AG04450 (cell line): Measurements from ENCODE around the gene ADAMTS2. TPM values are rescaled to one million over a fixed set of nuclear protein-coding genes. Genes with fewer than 3 reads are reported as not detected.

ENCODE experiments used
- CTCF ChIA-PET: fragments of 300-600, 350-600 bp; formaldehyde crosslinking; extraction: SDS; loops from one replicate; lab custom pipeline; 2022; ENCODE audit warnings: antibody characterized with exemption, inconsistent platforms; lab: Charles Lee
- POLR2A ChIA-PET: fragments of 350-600 bp; formaldehyde crosslinking; extraction: SDS; loops from one replicate; lab custom pipeline; 2021; ENCODE audit warnings: antibody characterized with exemption, inconsistent platforms; lab: Yijun Ruan, JAX
- DNase-seq: peaks from one replicate; pipeline ENCODE4 v3.0.0-alpha.2; 2011; ENCODE audit warnings: low read depth, low spot score
- H3K27ac ChIP-seq: one replicate; pipeline ENCODE4 v1.5.1; 2012; ENCODE audit warnings: low read depth, low read length, control low read depth
- H3K27me3 ChIP-seq: one replicate; pipeline ENCODE4 v1.6.0; 2012; ENCODE audit warnings: low read length; ENCODE audit not compliant: control insufficient read depth, insufficient read depth
- H3K4me3 ChIP-seq: 2 replicates; pipeline ENCODE4 v1.5.1; 2011; ENCODE audit warnings: mild to moderate bottlenecking, low read depth, low read length, control low read depth
- H3K9me3 ChIP-seq: 2 replicates; pipeline ENCODE4 v1.5.1; 2012; ENCODE audit warnings: low read length; ENCODE audit not compliant: control insufficient read depth, insufficient read depth
- polyA plus RNA-seq: library from polyadenylated mRNA; depleted of rRNA; stranded (reverse); fragments of >200 nt; gene quantifications from 2 replicates; pipeline ENCODE4 v1.2.3, GENCODE V29; 2011
- TF ChIP-seq, protein P1 (sequence below): IDR thresholded peaks from 2 replicates; pipeline ENCODE4 v1.5.1; 2011; ENCODE audit warnings: low read depth, low read length, control low read depth, inconsistent platforms

ADAMTS2 gene
- polyA plus RNA-seq, 1 experiment, result 22.6 TPM

DNA sequence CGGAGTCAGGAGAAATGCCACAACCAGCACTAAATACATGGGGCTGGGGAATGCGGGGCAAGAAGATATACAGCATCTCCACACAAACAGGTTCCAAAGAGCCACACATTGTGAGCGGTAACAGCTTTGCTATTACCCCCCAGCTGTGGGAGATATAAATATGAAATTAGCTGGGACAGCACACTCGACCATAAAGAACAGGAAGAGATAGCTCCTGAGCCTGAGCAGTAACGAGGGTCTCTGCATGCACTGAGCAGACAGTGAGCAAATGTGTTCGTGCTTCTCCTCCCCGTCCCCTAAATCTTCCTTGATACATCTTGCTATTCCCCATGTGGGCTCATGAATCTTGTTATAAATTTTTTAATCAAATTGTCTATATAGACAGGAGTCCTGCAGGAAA lies 53.1 kb downstream of the ADAMTS2 start:
- ChIA-PET POLR2A (no interaction called here), CTCF (no interaction called here)
- no peaks in the 10 kb centered on the region; the same call in 1 of the 2 replicates for H3K9me3 ChIP-seq
- H3K4me3 ChIP-seq, result no peak overlapping the region
- no peaks in the 10 kb centered on the region for H3K27me3 ChIP-seq
- TF ChIP-seq, protein P1, sequence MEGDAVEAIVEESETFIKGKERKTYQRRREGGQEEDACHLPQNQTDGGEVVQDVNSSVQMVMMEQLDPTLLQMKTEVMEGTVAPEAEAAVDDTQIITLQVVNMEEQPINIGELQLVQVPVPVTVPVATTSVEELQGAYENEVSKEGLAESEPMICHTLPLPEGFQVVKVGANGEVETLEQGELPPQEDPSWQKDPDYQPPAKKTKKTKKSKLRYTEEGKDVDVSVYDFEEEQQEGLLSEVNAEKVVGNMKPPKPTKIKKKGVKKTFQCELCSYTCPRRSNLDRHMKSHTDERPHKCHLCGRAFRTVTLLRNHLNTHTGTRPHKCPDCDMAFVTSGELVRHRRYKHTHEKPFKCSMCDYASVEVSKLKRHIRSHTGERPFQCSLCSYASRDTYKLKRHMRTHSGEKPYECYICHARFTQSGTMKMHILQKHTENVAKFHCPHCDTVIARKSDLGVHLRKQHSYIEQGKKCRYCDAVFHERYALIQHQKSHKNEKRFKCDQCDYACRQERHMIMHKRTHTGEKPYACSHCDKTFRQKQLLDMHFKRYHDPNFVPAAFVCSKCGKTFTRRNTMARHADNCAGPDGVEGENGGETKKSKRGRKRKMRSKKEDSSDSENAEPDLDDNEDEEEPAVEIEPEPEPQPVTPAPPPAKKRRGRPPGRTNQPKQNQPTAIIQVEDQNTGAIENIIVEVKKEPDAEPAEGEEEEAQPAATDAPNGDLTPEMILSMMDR, result no peak
- no peak overlapping the region for H3K27ac ChIP-seq
- no peak for DNase-seq

DNA sequence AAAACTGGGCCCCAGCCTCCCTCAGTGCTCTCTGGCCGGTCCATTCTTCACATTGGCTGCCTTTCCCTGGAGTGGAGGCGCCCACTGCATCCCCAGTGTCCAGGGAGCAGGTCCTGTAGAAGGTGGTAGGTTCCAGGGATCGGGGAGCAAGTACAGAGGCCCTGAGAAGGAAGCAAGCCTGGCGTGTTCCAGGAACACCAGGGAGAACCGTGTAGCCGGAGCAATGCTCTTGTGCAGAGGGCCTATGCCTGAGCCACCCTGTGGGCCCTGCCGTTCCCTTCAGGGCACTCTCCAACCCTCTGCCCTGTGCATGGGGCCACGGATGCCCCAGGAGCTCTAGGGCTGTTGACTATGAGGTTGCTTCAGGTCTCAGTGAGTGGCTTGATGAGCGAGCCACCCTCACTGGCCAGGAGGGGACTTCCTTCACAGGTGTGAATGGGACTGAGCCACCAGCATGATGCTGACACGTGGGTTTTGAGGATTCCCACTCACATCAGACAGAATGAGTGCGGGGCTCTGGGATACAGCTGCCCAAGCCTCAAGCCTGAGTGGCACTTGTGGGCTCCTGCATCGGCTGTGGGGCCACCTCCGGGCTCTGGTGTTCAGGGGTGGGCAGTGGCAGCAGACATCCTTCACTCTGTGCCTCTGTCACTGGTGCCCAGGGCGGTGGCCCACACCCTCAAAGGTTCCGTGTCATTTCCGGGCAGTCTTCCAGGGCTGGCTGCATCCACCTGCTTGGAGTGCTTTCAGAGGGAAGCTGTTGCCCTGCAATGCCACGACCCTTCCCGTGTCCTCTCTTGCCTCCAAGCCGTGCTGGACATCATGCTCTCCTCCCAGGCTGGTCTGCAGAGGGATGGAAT lies 54.4 kb downstream of the ADAMTS2 start:
- Histone ChIP-seq H3K27ac (no peak overlapping the region), H3K9me3 (no peaks in the 10 kb centered on the region; the same call in 1 of the 2 replicates)
- POLR2A ChIA-PET, result no interaction called here

DNA sequence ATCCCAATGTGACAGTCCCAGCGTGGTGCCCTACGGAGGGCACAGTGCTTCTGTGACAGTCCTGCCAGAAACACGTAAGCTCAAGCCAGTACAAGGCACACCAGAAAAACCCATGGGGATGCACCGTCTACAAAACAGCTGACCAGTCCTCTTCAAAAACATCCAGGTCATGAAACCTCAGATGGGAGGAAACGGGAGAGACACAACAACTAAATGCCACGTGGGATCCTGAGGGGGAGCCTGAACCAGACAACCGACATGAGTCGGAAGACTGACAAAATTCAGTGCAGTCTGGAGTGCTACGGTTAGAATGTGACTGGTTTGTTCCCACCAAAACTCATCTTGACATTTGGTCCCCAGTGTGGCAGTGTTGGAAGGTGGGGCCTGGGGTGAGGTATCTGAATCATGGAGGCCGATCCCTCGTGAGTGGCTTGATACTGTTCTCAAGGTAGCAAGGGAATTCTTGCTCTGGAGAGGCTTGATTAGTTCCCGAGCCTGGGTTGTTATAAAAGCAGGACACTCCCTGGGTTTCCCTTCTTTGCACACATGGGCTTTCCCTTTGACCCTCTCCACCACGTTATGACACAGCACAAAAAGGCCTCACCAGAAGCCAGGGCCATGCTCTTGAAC lies 55.4 kb downstream of the ADAMTS2 start:
- Histone ChIP-seq H3K27ac (no peak overlapping the region), H3K9me3 (no peaks in the 10 kb centered on the region; the same call in 1 of the 2 replicates), H3K4me3 (no peak overlapping the region), H3K27me3 (no peaks in the 10 kb centered on the region)
- TF ChIP-seq, protein P1, result no peak
- ChIA-PET POLR2A (interaction anchor here (0.6 kb wide), 1 partner anchor 10 kb away, joined by 5 read pairs; no protein-coding TSS in a partner anchor), CTCF (no interaction called here)
- DNase-seq, result no peak

More for the DNA sequence above, 54.4 kb downstream of the ADAMTS2 start:
- CTCF ChIA-PET, result no interaction called here
- DNase-seq, result no peak
- H3K4me3 ChIP-seq, result no peak overlapping the region
- TF ChIP-seq, protein P1, result no peak
- H3K27me3 ChIP-seq, result no peaks in the 10 kb centered on the region

DNA sequence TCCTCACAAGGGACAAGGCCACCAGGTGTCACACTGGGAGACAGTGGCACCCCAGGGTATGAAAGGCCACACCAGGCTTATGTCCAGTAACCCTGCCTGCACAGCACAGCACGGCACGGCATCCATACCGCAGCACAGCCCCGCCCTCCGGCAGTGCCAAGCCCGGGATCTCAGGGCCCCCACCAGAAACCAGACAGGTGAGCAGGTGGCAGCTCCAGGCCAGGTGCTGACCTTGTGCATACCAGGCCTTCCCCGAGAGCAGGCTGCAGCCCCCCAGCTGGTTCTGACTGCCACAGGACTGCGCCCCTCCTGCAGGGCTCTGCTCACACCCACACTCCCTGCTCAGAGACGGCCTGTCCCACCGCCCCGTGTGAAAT lies 56.5 kb downstream of the ADAMTS2 start:
- ChIA-PET POLR2A (no interaction called here), CTCF (no interaction called here)
- no peak overlapping the region for H3K4me3 ChIP-seq
- DNase-seq, result no peak
- TF ChIP-seq, protein P1, result no peak
- no peaks in the 10 kb centered on the region for H3K27me3 ChIP-seq
- no peaks in the 10 kb centered on the region; the same call in 1 of the 2 replicates for H3K9me3 ChIP-seq
- no peak overlapping the region for H3K27ac ChIP-seq
